Right lobe of liver (tissue), 6 donors: ENCODE results near the gene RPRD1B. TPM values are rescaled to one million over a fixed set of nuclear protein-coding genes. Genes with fewer than 3 reads are reported as not detected.

Experiments
- ATAC-seq, 4 donors: fragments of 200-7000 bp; cut with Tn5 transposase; one replicate each; pipeline ENCODE4 v1.9.1; 2020; ENCODE audit warnings: mild to moderate bottlenecking in 4 of 4, moderate library complexity in 4 of 4
- DNase-seq, 3 donors: peaks; one replicate each; pipeline ENCODE4 v3.0.0-alpha.2; 2020
- H3K27ac ChIP-seq, 3 donors: fragments of 200-600 bp; one replicate each; pipeline ENCODE4 v1.8.0; 2022
- H3K27me3 ChIP-seq, 2 donors: fragments of 200-600 bp; one replicate each; pipeline ENCODE4 v1.8.0; 2022
- H3K36me3 ChIP-seq, 4 donors: fragments of 200-600 bp; sonication (generic) in 1 of 4; one replicate each; pipeline versions ENCODE4 v1.5.1 to v1.8.0; 2017 to 2022; ENCODE audit warnings: control low read depth in 1 of 4
- H3K4me1 ChIP-seq, 4 donors: fragments of 200-600 bp; sonication (generic) in 1 of 4; one replicate each; pipeline versions ENCODE4 v1.5.1 to v1.8.0; 2017 to 2022; ENCODE audit warnings: control low read depth in 1 of 4
- H3K4me3 ChIP-seq, 3 donors: fragments of 200-600 bp; one replicate each; pipeline ENCODE4 v1.8.0; 2022
- H3K9me3 ChIP-seq, 4 donors: fragments of 200-600 bp; sonication (generic) in 1 of 4; one replicate each; pipeline versions ENCODE4 v1.5.1 to v1.8.0; 2017 to 2022; ENCODE audit warnings: control low read depth in 1 of 4
- POLR2A ChIP-seq: fragments of 450-650 bp; IDR thresholded peaks from one replicate; pipeline ENCODE4 v1.6.1; 2017; ENCODE audit warnings: antibody characterized with exemption, mild to moderate bottlenecking
- WGBS: methylation state at CpG from one replicate; pipeline ENCODE4 v1.1.6; 2018; ENCODE audit warnings: low coverage, low lambda C conversion rate; ENCODE audit not compliant: insufficient coverage; ENCODE audit errors: missing lambda C conversion rate; 5-methylcytosine and 5-hydroxymethylcytosine counted together
- intact Hi-C, 2 donors: fragments of 100-400 bp; cut with DNase I; formaldehyde crosslinking; loops; one replicate each; pipeline versions ENCODE4 v1.11.2 to v1.14.1; 2022
- total RNA-seq, 6 experiments: library from RNA; depleted of rRNA in 2 of 6; stranded (reverse); fragments of >200 nt in 2 of 6; fragmentation: NEBNext Ultra II Directional in 3 of 6; extraction: Animal tissue kit (Norgen Biotek cat#: 25700) in 3 of 6; gene quantifications; one replicate each; pipeline versions ENCODE4 v1.1.0 to v1.2.4, GENCODE V29; 2016 to 2023
- TF ChIP-seq, protein P1 (sequence below), 4 donors: fragments of 200-600 bp in 3 of 4; fragments of 450-650 bp in 1 of 4; IDR thresholded peaks; one replicate each; pipeline versions ENCODE4 v1.5.1 to v1.8.0; 2016 to 2022; ENCODE audit warnings: antibody characterized with exemption in 4 of 4, mild to moderate bottlenecking in 2 of 4
- donor health status: DM: no; HTN: yes; CAD: no.
- donor health status: DM: no; HTN: no; CAD: no.
- donor health status: DM: no; HTN: no; CAD: no.
- donor health status: DM: no; HTN: yes; CAD: no.
- donor health status: DM: no; HTN: yes; CAD: no.

The RPRD1B gene
- total RNA-seq, 6 experiments from 2014 or later = 25.0 to 153 (median 37.9) TPM

DNA sequence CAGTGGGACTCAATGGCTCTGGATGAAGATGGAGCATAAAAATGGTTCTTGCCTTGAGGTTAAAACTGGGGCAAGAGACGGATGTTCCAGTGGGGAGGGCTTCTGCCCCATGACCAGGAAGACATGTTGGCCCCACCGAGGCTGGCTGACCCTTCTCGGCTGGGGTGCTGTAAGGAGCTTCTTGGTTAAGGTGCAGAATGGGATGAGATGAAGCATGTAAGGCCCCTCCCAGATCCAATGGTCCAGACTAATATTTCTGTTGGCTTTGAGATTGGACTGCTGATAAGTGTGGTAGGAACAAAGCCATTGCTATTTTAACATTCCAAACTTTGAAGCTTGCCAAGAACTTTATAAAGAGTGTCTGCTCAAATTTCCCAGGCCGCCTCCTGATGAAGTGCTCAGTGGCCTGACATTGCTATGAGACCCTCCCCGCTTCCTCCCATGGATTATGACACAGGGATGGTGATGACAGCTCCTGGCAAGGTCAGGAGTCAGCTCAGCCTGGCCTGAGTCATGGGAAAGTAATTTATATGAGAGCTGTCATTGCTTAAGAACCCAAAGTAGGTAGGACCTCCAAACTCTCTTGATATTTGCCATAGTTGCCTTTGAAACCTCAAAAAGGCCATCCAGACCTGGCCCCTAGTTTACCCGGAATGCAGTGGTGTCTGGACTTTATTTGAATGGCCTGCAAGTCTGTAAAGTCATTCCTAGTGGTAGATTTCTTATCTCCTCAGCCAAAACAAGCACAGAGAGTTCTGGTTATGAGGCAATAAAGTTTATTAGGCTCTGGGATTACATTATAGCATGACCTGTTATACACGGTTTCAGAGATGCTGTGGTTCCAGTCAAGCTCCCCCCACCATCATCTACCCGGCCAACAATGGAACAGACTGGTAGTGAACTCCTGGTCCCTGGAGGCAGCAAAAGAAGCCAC lies 76.3 kb downstream of the RPRD1B start:
- WGBS = 64% methylated on average over 3 of the region's 8 CpGs

GRCh38 chr20:38110525-38111178 lies 77.1 kb downstream of the RPRD1B start:
- intact Hi-C loops = no loop called here
- DNase-seq (no peak), ATAC-seq (no peak)
- WGBS = 80% methylated on average over 1 of the region's 8 CpGs
- Histone ChIP-seq H3K27ac (no peak overlapping the region), H3K4me3 (no peak overlapping the region), H3K4me1 (peaks cover 0 to 12% (median 0%) of the 10 kb centered on the region in 4 donors), H3K27me3 (no peaks in the 10 kb centered on the region), H3K36me3 (no peaks in the 10 kb centered on the region), H3K9me3 (no peaks in the 10 kb centered on the region)
- TF ChIP-seq, protein P1, sequence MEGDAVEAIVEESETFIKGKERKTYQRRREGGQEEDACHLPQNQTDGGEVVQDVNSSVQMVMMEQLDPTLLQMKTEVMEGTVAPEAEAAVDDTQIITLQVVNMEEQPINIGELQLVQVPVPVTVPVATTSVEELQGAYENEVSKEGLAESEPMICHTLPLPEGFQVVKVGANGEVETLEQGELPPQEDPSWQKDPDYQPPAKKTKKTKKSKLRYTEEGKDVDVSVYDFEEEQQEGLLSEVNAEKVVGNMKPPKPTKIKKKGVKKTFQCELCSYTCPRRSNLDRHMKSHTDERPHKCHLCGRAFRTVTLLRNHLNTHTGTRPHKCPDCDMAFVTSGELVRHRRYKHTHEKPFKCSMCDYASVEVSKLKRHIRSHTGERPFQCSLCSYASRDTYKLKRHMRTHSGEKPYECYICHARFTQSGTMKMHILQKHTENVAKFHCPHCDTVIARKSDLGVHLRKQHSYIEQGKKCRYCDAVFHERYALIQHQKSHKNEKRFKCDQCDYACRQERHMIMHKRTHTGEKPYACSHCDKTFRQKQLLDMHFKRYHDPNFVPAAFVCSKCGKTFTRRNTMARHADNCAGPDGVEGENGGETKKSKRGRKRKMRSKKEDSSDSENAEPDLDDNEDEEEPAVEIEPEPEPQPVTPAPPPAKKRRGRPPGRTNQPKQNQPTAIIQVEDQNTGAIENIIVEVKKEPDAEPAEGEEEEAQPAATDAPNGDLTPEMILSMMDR (IDR thresholded peaks at IDR 0.05) = no peak
- TF ChIP-seq POLR2A = no peak

More for the DNA sequence above, 76.3 kb downstream of the RPRD1B start:
- Histone ChIP-seq H3K27me3 (no peaks in the 10 kb centered on the region), H3K36me3 (no peaks in the 10 kb centered on the region), H3K4me1 (peaks cover 0 to 12% (median 0%) of the 10 kb centered on the region in 4 donors), H3K9me3 (no peaks in the 10 kb centered on the region), H3K27ac (no peak overlapping the region), H3K4me3 (no peak overlapping the region)
- intact Hi-C loops = no loop called here
- ATAC-seq (peak in 3 of 4 donors; percentile 51 to 75 (median 60)), DNase-seq (no peak)
- no peak for TF ChIP-seq POLR2A
- TF ChIP-seq, protein P1 (IDR thresholded peaks at IDR 0.05) = no peak

DNA sequence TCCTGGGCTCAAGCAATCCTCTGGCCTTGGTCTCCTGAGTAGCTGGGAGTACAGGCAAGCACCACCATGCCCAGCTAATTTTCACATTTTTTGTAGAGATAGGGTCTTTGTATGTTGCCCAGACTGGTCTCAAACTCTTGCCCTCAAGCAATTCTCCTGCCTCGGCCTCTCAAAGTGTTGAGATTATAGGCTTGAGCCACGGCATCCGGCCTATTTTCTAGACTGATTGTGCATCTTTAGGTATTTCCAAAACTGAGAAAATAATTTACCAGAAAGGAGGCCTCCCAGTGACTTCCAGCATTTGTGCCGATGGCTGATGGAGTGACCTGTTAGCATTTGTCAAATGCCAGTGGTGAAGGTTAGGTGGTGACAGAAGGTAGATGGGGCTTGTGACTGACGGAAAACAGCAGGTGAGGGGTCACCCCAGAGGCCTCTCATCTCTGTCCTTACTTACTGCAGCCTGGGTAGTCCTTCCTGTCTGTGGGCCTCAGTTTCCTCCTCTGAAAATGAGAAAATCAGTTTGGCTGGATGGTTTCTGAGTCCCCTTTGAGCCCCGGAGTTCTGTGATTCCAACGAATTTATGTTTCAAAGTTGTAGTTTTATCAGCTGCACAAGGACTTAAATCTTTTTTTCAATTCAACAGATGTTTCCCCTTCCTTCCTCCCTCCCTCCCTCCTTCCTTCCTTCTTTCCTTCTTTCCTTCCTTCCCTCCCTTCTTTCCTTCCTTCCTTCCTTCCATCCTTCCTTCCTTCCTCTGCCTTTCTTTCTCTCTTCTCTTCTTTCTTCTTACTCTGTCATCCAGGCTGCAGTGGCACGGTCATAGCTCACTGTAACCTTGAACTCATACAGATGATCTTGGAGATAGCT lies 78.1 kb downstream of the RPRD1B start:
- ATAC-seq (no peak), DNase-seq (no peak)
- TF ChIP-seq, protein P1 (IDR thresholded peaks at IDR 0.05) = no peak
- 90% methylated on average over 2 of the region's 8 CpGs for WGBS
- Histone ChIP-seq H3K4me3 (no peak overlapping the region), H3K9me3 (no peaks in the 10 kb centered on the region), H3K27me3 (no peaks in the 10 kb centered on the region), H3K4me1 (peaks cover 0 to 12% (median 0%) of the 10 kb centered on the region in 4 donors), H3K36me3 (no peaks in the 10 kb centered on the region), H3K27ac (no peak overlapping the region)
- intact Hi-C loops = no loop called here

GRCh38 chr20:38112261-38112929 lies 78.8 kb downstream of the RPRD1B start:
- no peak overlapping the region for H3K27ac ChIP-seq
- intact Hi-C loops = no loop called here
- H3K9me3 ChIP-seq = no peaks in the 10 kb centered on the region
- ATAC-seq (no peak), DNase-seq (no peak)
- 80% methylated on average over 5 of the region's 14 CpGs for WGBS
- TF ChIP-seq, protein P1 (IDR thresholded peaks at IDR 0.05) = no peak
- TF ChIP-seq POLR2A = no peak
- no peaks in the 10 kb centered on the region for H3K27me3 ChIP-seq
- H3K4me3 ChIP-seq = no peak overlapping the region
- H3K36me3 ChIP-seq = no peaks in the 10 kb centered on the region
- peaks cover 0 to 12% (median 0%) of the 10 kb centered on the region in 4 donors for H3K4me1 ChIP-seq
